ENCODE data around the gene AP3D1. TPM values are rescaled to one million over a fixed set of nuclear protein-coding genes. Genes with fewer than 3 reads are reported as not detected.

The AP3D1 gene
- total RNA-seq, 1 experiment from 2014 or later = 103 TPM

DNA sequence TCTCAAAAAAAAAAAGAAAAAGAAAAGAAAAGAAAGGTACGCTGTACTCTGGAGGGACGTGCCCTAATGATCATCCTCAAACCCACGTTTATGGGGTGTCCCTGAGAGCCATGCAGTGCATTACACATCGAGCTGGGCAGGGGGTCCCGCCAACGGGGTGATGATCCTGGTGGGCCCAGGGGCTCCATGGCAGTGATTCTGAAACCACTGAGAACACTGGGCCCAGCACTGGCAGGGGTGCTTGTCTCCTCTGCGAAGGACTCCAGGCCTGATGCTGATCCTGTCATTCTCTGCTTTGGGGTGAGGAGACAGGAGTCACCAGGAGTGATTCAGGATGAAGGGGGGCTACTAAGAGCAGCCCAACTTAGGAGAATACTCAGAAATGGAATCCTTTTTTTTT, 74.0 kb downstream of the AP3D1 start:
- H3K27ac ChIP-seq (ENCODE audit: low read length) = no peak overlapping the region
- no peak overlapping the region for H3K9ac ChIP-seq (ENCODE audit: low read length)
- no peak overlapping the region for H2AFZ ChIP-seq (ENCODE audit: low read length)
- H3K4me2 ChIP-seq (ENCODE audit: low read length) = no peak overlapping the region
- H3F3A ChIP-seq (ENCODE audit: low read length, unreplicated experiment) = no peaks in the 10 kb centered on the region
- no peaks in the 10 kb centered on the region for H3K4me1 ChIP-seq (ENCODE audit: insufficient read depth, low read length)
- H3K4me3 ChIP-seq (ENCODE audit: low read length) = no peak overlapping the region
- no peaks in the 10 kb centered on the region for H4K20me1 ChIP-seq (ENCODE audit: low read length)
- no peaks in the 10 kb centered on the region for H3K79me2 ChIP-seq (ENCODE audit: low read length)
- TF ChIP-seq EZH2phosphoT487 (IDR thresholded peaks at IDR 0.05; ENCODE audit: borderline replicate concordance, low read length) (no peak), EZH2 (IDR thresholded peaks at IDR 0.05; ENCODE audit: low read length, unreplicated experiment) (no peak), CTCF (conservative IDR thresholded peaks at IDR 0.05; ENCODE audit: low read depth, low read length) (no peak)
- ChIA-PET CTCF (no interaction called here), POLR2A (ENCODE audit: unreplicated experiment) (no interaction called here)
- no peaks in the 10 kb centered on the region for H3K9me3 ChIP-seq (ENCODE audit: low read length)
- intact Hi-C loops (cut with micrococcal nuclease) = no loop called here
- no TSS peak for BruUV-seq (replicated peaks)
- H3K27me3 ChIP-seq (ENCODE audit: low read length) = no peaks in the 10 kb centered on the region
- DNase-seq (no peak), ATAC-seq (no peak)
- peaks cover under 1% of the 10 kb centered on the region; the same call in 1 of the 2 replicates for H3K36me3 ChIP-seq (ENCODE audit: low read depth, low read length)
- no peaks in the 10 kb centered on the region for H3K9me2 ChIP-seq (replicated peaks; ENCODE audit: low read length)

GRCh38 chr19:2076526-2076944, 74.8 kb downstream of the AP3D1 start:
- no TSS peak for BruUV-seq (replicated peaks)
- Histone ChIP-seq H3K79me2 (ENCODE audit: low read length) (no peaks in the 10 kb centered on the region), H3K27me3 (ENCODE audit: low read length) (no peaks in the 10 kb centered on the region), H3K4me2 (ENCODE audit: low read length) (no peak overlapping the region), H3K9me3 (ENCODE audit: low read length) (no peaks in the 10 kb centered on the region), H2AFZ (ENCODE audit: low read length) (no peak overlapping the region), H3K36me3 (ENCODE audit: low read depth, low read length) (peaks cover 2% of the 10 kb centered on the region; the same call in 1 of the 2 replicates), H3K4me1 (ENCODE audit: insufficient read depth, low read length) (no peaks in the 10 kb centered on the region), H3K27ac (ENCODE audit: low read length) (no peak overlapping the region), H3K4me3 (ENCODE audit: low read length) (no peak overlapping the region), H3K9ac (ENCODE audit: low read length) (no peak overlapping the region), H3F3A (ENCODE audit: low read length, unreplicated experiment) (no peaks in the 10 kb centered on the region), H4K20me1 (ENCODE audit: low read length) (no peaks in the 10 kb centered on the region), H3K9me2 (replicated peaks; ENCODE audit: low read length) (no peaks in the 10 kb centered on the region)
- TF ChIP-seq EZH2phosphoT487 (IDR thresholded peaks at IDR 0.05; ENCODE audit: borderline replicate concordance, low read length) (no peak), CTCF (conservative IDR thresholded peaks at IDR 0.05; ENCODE audit: low read depth, low read length) (no peak), EZH2 (IDR thresholded peaks at IDR 0.05; ENCODE audit: low read length, unreplicated experiment) (no peak)
- ATAC-seq = no peak
- intact Hi-C loops (cut with micrococcal nuclease) = no loop called here
- CTCF ChIA-PET = no interaction called here
- DNase-seq = no peak
- POLR2A ChIA-PET (ENCODE audit: unreplicated experiment) = no interaction called here

GRCh38 chr19:2072757-2073551, 78.4 kb downstream of the AP3D1 start:
- no peaks in the 10 kb centered on the region for H3K9me2 ChIP-seq (replicated peaks; ENCODE audit: low read length)
- no peak for ATAC-seq
- DNase-seq = no peak
- ChIA-PET CTCF (no interaction called here), POLR2A (ENCODE audit: unreplicated experiment) (no interaction called here)
- peaks cover 2% of the 10 kb centered on the region; the same call in 1 of the 2 replicates for H3K36me3 ChIP-seq (ENCODE audit: low read depth, low read length)
- no peak overlapping the region for H2AFZ ChIP-seq (ENCODE audit: low read length)
- no peaks in the 10 kb centered on the region for H3K4me1 ChIP-seq (ENCODE audit: insufficient read depth, low read length)
- H3K9ac ChIP-seq (ENCODE audit: low read length) = no peak overlapping the region
- no peaks in the 10 kb centered on the region for H3K79me2 ChIP-seq (ENCODE audit: low read length)
- no peaks in the 10 kb centered on the region for H3K9me3 ChIP-seq (ENCODE audit: low read length)
- BruUV-seq (replicated peaks) = no TSS peak
- intact Hi-C loops (cut with micrococcal nuclease) = no loop called here
- no peaks in the 10 kb centered on the region for H4K20me1 ChIP-seq (ENCODE audit: low read length)
- no peak overlapping the region for H3K4me2 ChIP-seq (ENCODE audit: low read length)
- H3K4me3 ChIP-seq (ENCODE audit: low read length) = no peak overlapping the region
- TF ChIP-seq EZH2phosphoT487 (IDR thresholded peaks at IDR 0.05; ENCODE audit: borderline replicate concordance, low read length) (no peak), EZH2 (IDR thresholded peaks at IDR 0.05; ENCODE audit: low read length, unreplicated experiment) (no peak), CTCF (conservative IDR thresholded peaks at IDR 0.05; ENCODE audit: low read depth, low read length) (no peak)
- no peaks in the 10 kb centered on the region for H3F3A ChIP-seq (ENCODE audit: low read length, unreplicated experiment)
- H3K27ac ChIP-seq (ENCODE audit: low read length) = no peak overlapping the region
- no peaks in the 10 kb centered on the region for H3K27me3 ChIP-seq (ENCODE audit: low read length)

Measured in PC-3 (cell line).